Right ventricle myocardium superior (tissue), 1 donor: Measurements from ENCODE around the gene CLCN4. TPM values are rescaled to one million over a fixed set of nuclear protein-coding genes. Genes with fewer than 3 reads are reported as not detected.
A peak's percentile ranks its signal among the peaks of the same experiment; 100 is the strongest.

Experiments
- ATAC-seq: fragments of 200-7000 bp; cut with Tn5 transposase; one replicate; pipeline ENCODE4 v1.9.1; 2020; ENCODE audit warnings: mild to moderate bottlenecking; ENCODE audit not compliant: poor library complexity
- DNase-seq: peaks from one replicate; pipeline ENCODE4 v3.0.0-alpha.2; 2020
- intact Hi-C: fragments of 100-400 bp; cut with DNase I; formaldehyde crosslinking; loops from one replicate; pipeline ENCODE4 v1.11.2; 2022
- long read RNA-seq: library from polyadenylated mRNA; unstranded; transcript quantifications from one replicate; pipeline ENCODE4 v2.0.0, GENCODE V29; 2021
- total RNA-seq: library from RNA; stranded (reverse); fragmentation: NEBNext Ultra II Directional; extraction: Animal tissue kit (Norgen Biotek cat#: 25700); gene quantifications from one replicate; pipeline ENCODE4 v1.2.1, GENCODE V29; 2021
- donor health status: DM: no; HTN: yes; CAD: no; lungs with severe emphysema.

CLCN4 gene
- total RNA-seq, result 30.9 TPM
- long read RNA-seq, full-length matches to known transcripts, result 8 of 26 reads
- long read RNA-seq, partial matches to known transcripts, result 17 of 26 reads
- long read RNA-seq, other reads (novel, unspliced or antisense), result 1 of 26 reads

GRCh38 chrX:10156199-10157031, at the start of gene CLCN4:
Gene CLCN4 (plus strand): TSS chrX:10156975. CDS start chrX:10185033, 28,058 bp downstream.
- intact Hi-C loops, result no loop called here
- ATAC-seq, result peak; percentile 91
- DNase-seq, result peak; percentile 79

GRCh38 chrX:10107483-10107882, 49.3 kb upstream of the CLCN4 start:
- intact Hi-C loops, result loop anchor here (5.0 kb wide), 1 partner anchor 90 kb away; no protein-coding TSS in a partner anchor

GRCh38 chrX:10108288-10108687, 48.5 kb upstream of the CLCN4 start:
- DNase-seq (no peak), ATAC-seq (no peak)
- intact Hi-C loops, result loop anchor here (5.0 kb wide), 1 partner anchor 91 kb away; no protein-coding TSS in a partner anchor

More at GRCh38 chrX:10107483-10107882, 49.3 kb upstream of the CLCN4 start:
- ATAC-seq (no peak), DNase-seq (no peak)

- DNase-seq, result peak; percentile 77
- peak; percentile 53 for ATAC-seq
- intact Hi-C loops, result loop anchor here (5.0 kb wide), 1 partner anchor 92 kb away; no protein-coding TSS in a partner anchor
These were observed 47.1 kb upstream of the CLCN4 start for GRCh38 chrX:10109695-10110094.

GRCh38 chrX:10110316-10110935, 46.3 kb upstream of the CLCN4 start:
- intact Hi-C loops, result no loop called here
- DNase-seq (no peak), ATAC-seq (no peak)

- no peak for DNase-seq
- ATAC-seq, result peak; percentile 12
- intact Hi-C loops, result no loop called here
These were observed 45.8 kb upstream of the CLCN4 start for GRCh38 chrX:10110984-10111363.

- intact Hi-C loops, result no loop called here
- peak; percentile 50 for DNase-seq
- ATAC-seq, result peak; percentile 41
These were observed 45.2 kb upstream of the CLCN4 start for GRCh38 chrX:10111364-10112148.

GRCh38 chrX:10112510-10112909, 44.3 kb upstream of the CLCN4 start:
- intact Hi-C loops, result no loop called here
- DNase-seq (no peak), ATAC-seq (no peak)

- no peak for ATAC-seq
- intact Hi-C loops, result loop anchor here (5.0 kb wide), 1 partner anchor 118 kb away; no protein-coding TSS in a partner anchor
- no peak for DNase-seq
These were observed 41.7 kb upstream of the CLCN4 start for GRCh38 chrX:10115082-10115481.

- ATAC-seq, result no peak
These were observed 39.5 kb upstream of the CLCN4 start for GRCh38 chrX:10117301-10117700.

GRCh38 chrX:10117864-10118377, 38.9 kb upstream of the CLCN4 start:
- DNase-seq (no peak), ATAC-seq (no peak)
- intact Hi-C loops, result loop anchor here (5.0 kb wide), 1 partner anchor 121 kb away; no protein-coding TSS in a partner anchor

More at GRCh38 chrX:10117301-10117700, 39.5 kb upstream of the CLCN4 start:
- no peak for DNase-seq
- intact Hi-C loops, result loop anchor here (5.0 kb wide), 1 partner anchor 120 kb away; no protein-coding TSS in a partner anchor

GRCh38 chrX:10118530-10118929, 38.2 kb upstream of the CLCN4 start:
- ATAC-seq (no peak), DNase-seq (no peak)
- intact Hi-C loops, result loop anchor here (5.0 kb wide), 1 partner anchor 121 kb away; no protein-coding TSS in a partner anchor

- ATAC-seq, result peak; percentile 79
- intact Hi-C loops, result loop anchor here (5.0 kb wide), 1 partner anchor 122 kb away; no protein-coding TSS in a partner anchor
- no peak for DNase-seq
These were observed 37.3 kb upstream of the CLCN4 start for GRCh38 chrX:10119399-10119990.

- intact Hi-C loops, result no loop called here
- no peak for DNase-seq
- no peak for ATAC-seq
These were observed 36.4 kb upstream of the CLCN4 start for GRCh38 chrX:10120331-10120730.

GRCh38 chrX:10120828-10121227, 35.9 kb upstream of the CLCN4 start:
- intact Hi-C loops, result no loop called here
- DNase-seq, result no peak
- ATAC-seq, result no peak

- DNase-seq, result no peak
- peak; percentile 32 for ATAC-seq
- intact Hi-C loops, result no loop called here
These were observed 35.0 kb upstream of the CLCN4 start for GRCh38 chrX:10121787-10122186.

GRCh38 chrX:10124506-10125247, 32.1 kb upstream of the CLCN4 start:
- ATAC-seq (no peak), DNase-seq (no peak)
- intact Hi-C loops, result no loop called here
